PC-9 (cell line): ENCODE results near the gene KIDINS220. TPM values are rescaled to one million over a fixed set of nuclear protein-coding genes. Genes with fewer than 3 reads are reported as not detected.

ENCODE experiments used
- BruUV-seq: library from RNA; stranded (reverse); fragments of 400-500 nt; replicated peaks from 2 replicates; lab custom pipeline; 2021; lab: Mats Ljungman, UMichigan
- CTCF ChIA-PET: fragments of 300-600 bp; sonication (Branson Sonifier 250); formaldehyde crosslinking; loops from one replicate; lab custom pipeline; 2022; ENCODE audit warnings: antibody characterized with exemption; lab: Charles Lee
- POLR2A ChIA-PET: fragments of 300-600 bp; sonication (Branson Sonifier 250); formaldehyde crosslinking; loops from one replicate; lab custom pipeline; 2022; ENCODE audit warnings: antibody characterized with exemption; ENCODE audit not compliant: unreplicated experiment; lab: Charles Lee
- DNase-seq, 2 experiments: peaks; one replicate each; pipeline versions ENCODE4 v3.0.0 to v3.0.0-alpha.2; 2015 to 2022; ENCODE audit warnings: mixed read lengths in 1 of 2
- H2AFZ ChIP-seq: fragments of 200-600 bp; sonication (generic); 2 replicates; pipeline ENCODE4 v1.8.1; 2017; ENCODE audit warnings: antibody characterized with exemption
- H3F3A ChIP-seq: fragments of 200-600 bp; sonication (generic); 2 replicates; pipeline ENCODE4 v1.8.1; 2017; ENCODE audit warnings: antibody characterized with exemption, mild to moderate bottlenecking, low read depth; ENCODE audit not compliant: insufficient read depth
- H3K27ac ChIP-seq: fragments of 200-600 bp; sonication (generic); 2 replicates; pipeline ENCODE4 v1.6.1; 2016; ENCODE audit warnings: mixed run types
- H3K27me3 ChIP-seq: fragments of 200-600 bp; sonication (generic); 2 replicates; pipeline ENCODE4 v1.6.1; 2016; ENCODE audit warnings: low read depth, mixed run types; ENCODE audit not compliant: insufficient read depth
- H3K36me3 ChIP-seq: fragments of 200-600 bp; sonication (generic); 2 replicates; pipeline ENCODE4 v1.6.1; 2016; ENCODE audit warnings: low read depth, mixed run types
- H3K4me1 ChIP-seq: fragments of 200-600 bp; sonication (generic); replicated peaks from 2 replicates; pipeline ENCODE4 v1.6.1; 2016; ENCODE audit warnings: mixed run types; ENCODE audit not compliant: insufficient read depth
- H3K4me2 ChIP-seq: fragments of 200-600 bp; sonication (generic); 2 replicates; pipeline ENCODE4 v1.6.1; 2017; ENCODE audit warnings: mixed run types
- H3K4me3 ChIP-seq: fragments of 200-600 bp; sonication (generic); 2 replicates; pipeline ENCODE4 v1.6.1; 2016; ENCODE audit warnings: mixed run types
- H3K79me2 ChIP-seq: fragments of 200-600 bp; sonication (generic); 2 replicates; pipeline ENCODE4 v1.6.1; 2017; ENCODE audit warnings: low read depth, mixed run types
- H3K9me2 ChIP-seq: fragments of 200-600 bp; sonication (generic); 2 replicates; pipeline ENCODE4 v1.8.1; 2017; ENCODE audit warnings: mild to moderate bottlenecking; ENCODE audit not compliant: insufficient read depth
- H3K9me3 ChIP-seq: fragments of 200-600 bp; sonication (generic); 2 replicates; pipeline ENCODE4 v1.8.1; 2016; ENCODE audit warnings: low read depth; ENCODE audit not compliant: insufficient read depth
- H4K20me1 ChIP-seq: fragments of 200-600 bp; sonication (generic); 2 replicates; pipeline ENCODE4 v1.8.1; 2017; ENCODE audit not compliant: insufficient read depth
- EZH2 ChIP-seq: fragments of 200-600 bp; sonication (generic); IDR thresholded peaks from 2 replicates; pipeline ENCODE4 v1.8.0; 2017; ENCODE audit warnings: antibody characterized with exemption, low read depth
- intact Hi-C: fragments of 100-400 bp; cut with micrococcal nuclease; formaldehyde crosslinking; loops from one replicate; pipeline ENCODE4 v1.10.0; 2022; ENCODE audit not compliant: unreplicated experiment
- total RNA-seq: library from RNA; stranded (reverse); gene quantifications from 2 replicates; pipeline ENCODE4 v1.2.3, GENCODE V29; 2021
- TF ChIP-seq, protein P1 (sequence below): fragments of 200-600 bp; sonication (generic); conservative IDR thresholded peaks from 2 replicates; pipeline ENCODE4 v1.6.1; 2017; ENCODE audit warnings: mixed run types, antibody characterized with exemption, mild to moderate bottlenecking, moderate library complexity

KIDINS220 gene
- total RNA-seq, 1 experiment from 2014 or later = 13.9 TPM

DNA sequence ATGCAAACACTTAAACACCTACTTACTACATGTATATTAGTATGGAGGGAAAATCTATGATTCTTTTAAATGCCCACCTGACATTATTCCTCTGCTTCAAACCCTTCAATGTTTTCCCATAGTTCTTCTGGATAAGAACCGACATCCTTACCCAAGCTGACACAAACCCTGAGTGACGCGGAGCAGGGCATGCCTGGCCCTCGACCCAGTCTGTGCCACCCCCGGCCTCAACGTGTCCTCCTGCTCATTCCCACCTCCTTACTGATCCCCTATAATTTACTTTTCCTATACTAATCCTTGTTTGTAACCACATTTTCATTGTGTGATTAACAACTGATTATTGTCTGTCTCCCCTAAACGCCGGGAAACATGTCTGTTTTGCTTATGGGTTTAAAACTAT is 17.5 kb downstream of the KIDINS220 start:
- no peaks in the 10 kb centered on the region; the same call in 1 of the 2 replicates for H3K36me3 ChIP-seq
- no TSS peak for BruUV-seq
- no peaks in the 10 kb centered on the region for H4K20me1 ChIP-seq
- no peaks in the 10 kb centered on the region for H3K9me3 ChIP-seq
- DNase-seq = no peak
- 0 out of 2 replicates have a peak, but pooled peaks cover 6% of the 10 kb centered on the region for H3K4me1 ChIP-seq
- H3K4me3 ChIP-seq = no peak overlapping the region
- no peak overlapping the region for H3K27ac ChIP-seq
- POLR2A ChIA-PET = no interaction called here
- H3K4me2 ChIP-seq = no peak overlapping the region
- H3K79me2 ChIP-seq = no peaks in the 10 kb centered on the region
- intact Hi-C loops = no loop called here
- CTCF ChIA-PET = no interaction called here
- H3K27me3 ChIP-seq = no peaks in the 10 kb centered on the region
- TF ChIP-seq, protein P1, sequence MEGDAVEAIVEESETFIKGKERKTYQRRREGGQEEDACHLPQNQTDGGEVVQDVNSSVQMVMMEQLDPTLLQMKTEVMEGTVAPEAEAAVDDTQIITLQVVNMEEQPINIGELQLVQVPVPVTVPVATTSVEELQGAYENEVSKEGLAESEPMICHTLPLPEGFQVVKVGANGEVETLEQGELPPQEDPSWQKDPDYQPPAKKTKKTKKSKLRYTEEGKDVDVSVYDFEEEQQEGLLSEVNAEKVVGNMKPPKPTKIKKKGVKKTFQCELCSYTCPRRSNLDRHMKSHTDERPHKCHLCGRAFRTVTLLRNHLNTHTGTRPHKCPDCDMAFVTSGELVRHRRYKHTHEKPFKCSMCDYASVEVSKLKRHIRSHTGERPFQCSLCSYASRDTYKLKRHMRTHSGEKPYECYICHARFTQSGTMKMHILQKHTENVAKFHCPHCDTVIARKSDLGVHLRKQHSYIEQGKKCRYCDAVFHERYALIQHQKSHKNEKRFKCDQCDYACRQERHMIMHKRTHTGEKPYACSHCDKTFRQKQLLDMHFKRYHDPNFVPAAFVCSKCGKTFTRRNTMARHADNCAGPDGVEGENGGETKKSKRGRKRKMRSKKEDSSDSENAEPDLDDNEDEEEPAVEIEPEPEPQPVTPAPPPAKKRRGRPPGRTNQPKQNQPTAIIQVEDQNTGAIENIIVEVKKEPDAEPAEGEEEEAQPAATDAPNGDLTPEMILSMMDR = no peak
- TF ChIP-seq EZH2 = no peak
- H2AFZ ChIP-seq = no peak overlapping the region
- H3K9me2 ChIP-seq = no peaks in the 10 kb centered on the region
- peaks cover 11% of the 10 kb centered on the region; the same call in 1 of the 2 replicates for H3F3A ChIP-seq

GRCh38 chr2:8819194-8819593 is 18.2 kb downstream of the KIDINS220 start:
- H3K4me3 ChIP-seq = no peak overlapping the region
- no peak for DNase-seq
- no peak overlapping the region for H3K27ac ChIP-seq
- no peaks in the 10 kb centered on the region for H3K79me2 ChIP-seq
- no TSS peak for BruUV-seq
- no peaks in the 10 kb centered on the region for H3K27me3 ChIP-seq
- POLR2A ChIA-PET = no interaction called here
- CTCF ChIA-PET = no interaction called here
- peaks cover 11% of the 10 kb centered on the region; the same call in 1 of the 2 replicates for H3F3A ChIP-seq
- no peaks in the 10 kb centered on the region; the same call in 1 of the 2 replicates for H3K36me3 ChIP-seq
- no peak overlapping the region for H2AFZ ChIP-seq
- no peaks in the 10 kb centered on the region for H3K9me3 ChIP-seq
- H4K20me1 ChIP-seq = no peaks in the 10 kb centered on the region
- no peak for TF ChIP-seq EZH2
- TF ChIP-seq, protein P1 = no peak
- H3K9me2 ChIP-seq = no peaks in the 10 kb centered on the region
- H3K4me1 ChIP-seq = 0 out of 2 replicates have a peak, but pooled peaks cover 6% of the 10 kb centered on the region
- intact Hi-C loops = no loop called here
- H3K4me2 ChIP-seq = no peak overlapping the region

GRCh38 chr2:8817221-8817620 is 20.2 kb downstream of the KIDINS220 start:
- TF ChIP-seq, protein P1 = no peak
- no peak for TF ChIP-seq EZH2
- no TSS peak for BruUV-seq
- intact Hi-C loops = no loop called here
- CTCF ChIA-PET = no interaction called here
- Histone ChIP-seq H3K36me3 (no peaks in the 10 kb centered on the region; the same call in 1 of the 2 replicates), H3K79me2 (no peaks in the 10 kb centered on the region), H3K27me3 (no peaks in the 10 kb centered on the region), H3K9me3 (no peaks in the 10 kb centered on the region), H3K4me1 (0 out of 2 replicates have a peak, but pooled peaks cover 3% of the 10 kb centered on the region), H4K20me1 (no peaks in the 10 kb centered on the region), H3F3A (peaks cover 8% of the 10 kb centered on the region; the same call in 1 of the 2 replicates), H3K4me2 (no peak overlapping the region), H3K9me2 (no peaks in the 10 kb centered on the region), H3K4me3 (no peak overlapping the region), H3K27ac (no peak overlapping the region), H2AFZ (no peak overlapping the region)
- POLR2A ChIA-PET = no interaction called here
- no peak for DNase-seq
